ENCODE results near the gene RPTOR.

The RPTOR gene

GRCh38 chr17:80885947-80886582 lies 341.4 kb downstream of the RPTOR start:
- DNase-seq (ENCODE audit: low read depth, low spot score) = no peak
- no peak overlapping the region for H3K4me3 ChIP-seq (ENCODE audit: low read depth, low read length)
- POLR2A ChIA-PET = no interaction called here
- TF ChIP-seq CTCF (IDR thresholded peaks at IDR 0.05; ENCODE audit: insufficient read depth, low read length, missing control alignments) = no peak
- CTCF ChIA-PET = no interaction called here

GRCh38 chr17:80886641-80887573 lies 342.3 kb downstream of the RPTOR start:
- CTCF ChIA-PET = interaction anchor here (1.4 kb wide), 1 partner anchor 8 kb away, joined by 3 read pairs; no protein-coding TSS in a partner anchor
- no peak for DNase-seq (ENCODE audit: low read depth, low spot score)
- no peak overlapping the region for H3K4me3 ChIP-seq (ENCODE audit: low read depth, low read length)
- no peak for TF ChIP-seq CTCF (IDR thresholded peaks at IDR 0.05; ENCODE audit: insufficient read depth, low read length, missing control alignments)
- POLR2A ChIA-PET = no interaction called here

- no peak for TF ChIP-seq CTCF (IDR thresholded peaks at IDR 0.05; ENCODE audit: insufficient read depth, low read length, missing control alignments)
- ChIA-PET POLR2A (no interaction called here), CTCF (interaction anchor here (1.4 kb wide), 1 partner anchor 9 kb away, joined by 3 read pairs; no protein-coding TSS in a partner anchor)
- DNase-seq (ENCODE audit: low read depth, low spot score) = no peak
- H3K4me3 ChIP-seq (ENCODE audit: low read depth, low read length) = no peak overlapping the region
These were observed 343.1 kb downstream of the RPTOR start for GRCh38 chr17:80887639-80888175.

GRCh38 chr17:80888276-80889160 lies 343.9 kb downstream of the RPTOR start:
- CTCF ChIA-PET = interaction anchor here (1.0 to 1.4 kb wide), 2 partner anchors 10 to 11 kb away, joined by 3 read pairs; no protein-coding TSS in a partner anchor
- TF ChIP-seq CTCF (IDR thresholded peaks at IDR 0.05; ENCODE audit: insufficient read depth, low read length, missing control alignments) = no peak
- H3K4me3 ChIP-seq (ENCODE audit: low read depth, low read length) = no peak overlapping the region
- DNase-seq (ENCODE audit: low read depth, low spot score) = no peak
- POLR2A ChIA-PET = no interaction called here

- CTCF ChIA-PET = interaction anchor here (1.0 to 1.1 kb wide), 2 partner anchors 9 to 10 kb away, joined by 3 read pairs; no protein-coding TSS in a partner anchor
- TF ChIP-seq CTCF (IDR thresholded peaks at IDR 0.05; ENCODE audit: insufficient read depth, low read length, missing control alignments) = no peak
- no peak for DNase-seq (ENCODE audit: low read depth, low spot score)
- POLR2A ChIA-PET = no interaction called here
- no peak overlapping the region for H3K4me3 ChIP-seq (ENCODE audit: low read depth, low read length)
These were observed 344.9 kb downstream of the RPTOR start for GRCh38 chr17:80889231-80890195.
